ENCODE results near the gene VAV3. TPM values are rescaled to one million over a fixed set of nuclear protein-coding genes. Genes with fewer than 3 reads are reported as not detected.
"Not testable (repeated sequence)": the region's sequence is repeated elsewhere in the genome, so short reads cannot be mapped to it uniquely, and the experiment has no call there.

The VAV3 gene
- total RNA-seq, 1 donor from 2014 or later: 12.3 TPM

DNA sequence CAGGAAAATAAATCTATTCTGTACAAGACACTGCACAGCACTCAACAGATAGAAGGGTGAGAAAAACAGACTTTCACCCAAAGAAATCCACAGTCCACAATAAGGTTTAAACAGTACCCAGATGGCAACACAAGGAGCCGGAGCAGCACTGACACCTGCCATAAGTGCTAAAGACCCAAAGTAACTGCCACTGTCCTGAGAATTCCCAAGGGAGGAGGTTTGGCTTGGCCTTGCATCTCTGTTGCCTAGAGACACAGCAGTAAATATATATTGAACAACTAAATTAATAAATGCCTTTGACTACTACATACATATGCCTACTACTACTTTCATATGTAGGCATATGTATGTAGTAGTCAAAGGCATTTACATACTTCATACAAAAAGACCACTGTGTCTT lies 68.0 kb downstream of the VAV3 start:
- no peaks in the 10 kb centered on the region for H3K27me3 Mint-ChIP-seq
- no peak overlapping the region for H3K27ac Mint-ChIP-seq
- H3K4me3 Mint-ChIP-seq: no peak overlapping the region
- TF ChIP-seq, protein P1, sequence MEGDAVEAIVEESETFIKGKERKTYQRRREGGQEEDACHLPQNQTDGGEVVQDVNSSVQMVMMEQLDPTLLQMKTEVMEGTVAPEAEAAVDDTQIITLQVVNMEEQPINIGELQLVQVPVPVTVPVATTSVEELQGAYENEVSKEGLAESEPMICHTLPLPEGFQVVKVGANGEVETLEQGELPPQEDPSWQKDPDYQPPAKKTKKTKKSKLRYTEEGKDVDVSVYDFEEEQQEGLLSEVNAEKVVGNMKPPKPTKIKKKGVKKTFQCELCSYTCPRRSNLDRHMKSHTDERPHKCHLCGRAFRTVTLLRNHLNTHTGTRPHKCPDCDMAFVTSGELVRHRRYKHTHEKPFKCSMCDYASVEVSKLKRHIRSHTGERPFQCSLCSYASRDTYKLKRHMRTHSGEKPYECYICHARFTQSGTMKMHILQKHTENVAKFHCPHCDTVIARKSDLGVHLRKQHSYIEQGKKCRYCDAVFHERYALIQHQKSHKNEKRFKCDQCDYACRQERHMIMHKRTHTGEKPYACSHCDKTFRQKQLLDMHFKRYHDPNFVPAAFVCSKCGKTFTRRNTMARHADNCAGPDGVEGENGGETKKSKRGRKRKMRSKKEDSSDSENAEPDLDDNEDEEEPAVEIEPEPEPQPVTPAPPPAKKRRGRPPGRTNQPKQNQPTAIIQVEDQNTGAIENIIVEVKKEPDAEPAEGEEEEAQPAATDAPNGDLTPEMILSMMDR (conservative IDR thresholded peaks at IDR 0.05): no peak
- H3K9me3 Mint-ChIP-seq: no peaks in the 10 kb centered on the region
- H3K36me3 Mint-ChIP-seq: no peaks in the 10 kb centered on the region
- H3K4me1 Mint-ChIP-seq (ENCODE audit: unreplicated experiment): peaks cover 10% of the 10 kb centered on the region
- no peak for DNase-seq (ENCODE audit: extremely low spot score, unreplicated experiment)

DNA sequence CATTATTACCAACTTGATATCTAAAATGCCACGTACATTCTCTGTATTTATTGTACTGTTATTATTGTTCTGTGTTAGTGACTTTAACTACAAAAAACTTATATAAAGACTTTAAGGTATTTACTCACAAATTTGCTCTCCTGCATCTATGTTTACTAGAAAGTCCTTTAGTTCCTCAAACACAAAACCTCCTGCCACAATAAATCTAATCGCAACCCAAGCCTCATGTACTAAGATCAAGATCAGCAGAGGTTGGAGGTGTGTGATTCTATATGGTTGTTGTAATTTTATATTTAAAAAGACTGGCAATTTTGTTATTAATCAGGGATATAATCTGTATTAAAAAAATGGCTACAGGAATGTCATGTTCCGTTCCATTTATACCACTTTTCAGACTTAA lies 68.6 kb downstream of the VAV3 start:
- peaks cover 10% of the 10 kb centered on the region for H3K4me1 Mint-ChIP-seq (ENCODE audit: unreplicated experiment)
- no peak overlapping the region for H3K27ac Mint-ChIP-seq
- DNase-seq (ENCODE audit: extremely low spot score, unreplicated experiment): no peak
- H3K36me3 Mint-ChIP-seq: no peaks in the 10 kb centered on the region
- TF ChIP-seq, protein P1 (conservative IDR thresholded peaks at IDR 0.05): no peak
- no peaks in the 10 kb centered on the region for H3K27me3 Mint-ChIP-seq
- H3K9me3 Mint-ChIP-seq: no peaks in the 10 kb centered on the region
- H3K4me3 Mint-ChIP-seq: no peak overlapping the region

DNA sequence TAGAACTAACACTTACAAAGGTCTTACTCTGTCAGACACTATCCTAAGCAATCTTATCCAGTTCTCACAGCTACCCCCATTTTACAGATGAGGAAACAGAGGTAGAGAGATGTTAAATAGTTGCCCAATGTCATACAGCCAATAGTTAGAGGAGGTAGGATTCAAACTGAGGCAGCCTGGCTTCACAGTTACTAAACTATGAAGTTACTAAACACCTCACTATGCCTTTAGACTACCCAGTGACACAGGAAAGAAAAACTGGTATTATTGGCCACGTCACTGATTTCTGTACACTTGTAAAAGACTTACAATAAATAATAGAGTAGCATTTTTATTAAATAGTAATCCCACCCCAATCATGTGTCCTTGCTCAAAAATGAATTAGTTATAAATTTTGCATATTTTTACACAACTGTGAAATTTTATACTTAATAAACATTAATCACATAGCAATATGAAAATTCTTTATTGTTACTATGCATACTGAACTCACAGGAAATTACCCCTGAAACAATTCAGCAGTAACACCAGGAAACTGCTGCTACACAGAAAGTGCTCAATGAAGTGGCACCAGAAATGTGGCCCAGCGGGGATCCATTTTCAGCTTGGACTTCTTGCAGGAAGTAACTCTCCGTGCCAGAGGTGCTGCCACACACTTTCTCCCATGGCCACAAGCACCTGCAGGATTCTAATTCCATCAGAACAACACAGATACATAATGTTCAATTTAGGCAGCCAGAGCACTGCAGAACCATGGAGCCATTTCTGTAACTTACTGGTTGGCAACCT lies 69.4 kb downstream of the VAV3 start:
- Mint-ChIP-seq H3K4me1 (ENCODE audit: unreplicated experiment) (peaks cover 10% of the 10 kb centered on the region), H3K27me3 (no peaks in the 10 kb centered on the region), H3K9me3 (no peaks in the 10 kb centered on the region), H3K36me3 (no peaks in the 10 kb centered on the region), H3K27ac (no peak overlapping the region), H3K4me3 (no peak overlapping the region)
- no peak for DNase-seq (ENCODE audit: extremely low spot score, unreplicated experiment)
- TF ChIP-seq, protein P1 (conservative IDR thresholded peaks at IDR 0.05): no peak

DNA sequence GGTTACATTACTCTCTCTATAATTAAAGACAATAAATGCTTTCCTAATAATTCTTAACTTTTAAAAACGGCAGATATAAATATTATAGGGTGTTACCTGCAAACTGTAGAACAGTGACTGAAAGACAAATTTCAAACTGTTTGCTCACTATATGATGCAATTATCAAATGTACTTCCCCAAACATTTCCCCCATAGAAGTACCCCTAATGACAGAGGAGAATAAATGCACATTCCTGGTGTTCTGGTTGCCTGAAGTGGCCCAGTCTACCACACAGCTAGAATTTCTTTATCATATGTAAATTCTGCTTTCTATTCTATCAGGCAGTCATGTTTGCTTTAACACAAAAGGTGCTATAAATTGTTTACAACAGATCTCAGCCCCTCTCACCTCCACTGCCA lies 70.4 kb downstream of the VAV3 start:
- TF ChIP-seq, protein P1 (conservative IDR thresholded peaks at IDR 0.05): no peak
- peaks cover 5% of the 10 kb centered on the region for H3K4me1 Mint-ChIP-seq (ENCODE audit: unreplicated experiment)
- H3K27me3 Mint-ChIP-seq: no peaks in the 10 kb centered on the region
- H3K27ac Mint-ChIP-seq: no peak overlapping the region
- no peak for DNase-seq (ENCODE audit: extremely low spot score, unreplicated experiment)
- H3K4me3 Mint-ChIP-seq: no peak overlapping the region
- no peaks in the 10 kb centered on the region for H3K9me3 Mint-ChIP-seq
- H3K36me3 Mint-ChIP-seq: no peaks in the 10 kb centered on the region

DNA sequence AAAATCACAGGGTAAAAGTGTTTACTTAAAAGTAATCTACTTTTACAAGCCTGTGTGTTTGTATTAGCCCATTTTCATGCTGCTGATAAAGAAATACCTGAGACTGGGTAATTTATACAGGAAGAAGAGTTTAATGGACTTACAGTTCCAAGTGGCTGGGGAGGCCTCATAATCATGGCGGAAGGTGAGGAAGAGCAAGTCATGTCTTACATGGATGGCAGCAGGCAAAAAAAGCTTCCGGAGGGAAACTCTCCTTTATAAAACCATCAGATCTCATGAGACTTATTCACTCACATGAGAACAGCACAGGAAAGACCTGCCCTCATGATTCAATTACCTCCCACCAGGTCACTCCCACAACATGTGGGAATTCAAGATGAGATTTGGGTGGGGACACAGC lies 71.6 kb downstream of the VAV3 start:
- H3K27ac Mint-ChIP-seq; DNase-seq (ENCODE audit: extremely low spot score, unreplicated experiment); H3K4me3 Mint-ChIP-seq; H3K27me3 Mint-ChIP-seq; H3K9me3 Mint-ChIP-seq; H3K36me3 Mint-ChIP-seq; H3K4me1 Mint-ChIP-seq (ENCODE audit: unreplicated experiment): not testable (repeated sequence)

DNA sequence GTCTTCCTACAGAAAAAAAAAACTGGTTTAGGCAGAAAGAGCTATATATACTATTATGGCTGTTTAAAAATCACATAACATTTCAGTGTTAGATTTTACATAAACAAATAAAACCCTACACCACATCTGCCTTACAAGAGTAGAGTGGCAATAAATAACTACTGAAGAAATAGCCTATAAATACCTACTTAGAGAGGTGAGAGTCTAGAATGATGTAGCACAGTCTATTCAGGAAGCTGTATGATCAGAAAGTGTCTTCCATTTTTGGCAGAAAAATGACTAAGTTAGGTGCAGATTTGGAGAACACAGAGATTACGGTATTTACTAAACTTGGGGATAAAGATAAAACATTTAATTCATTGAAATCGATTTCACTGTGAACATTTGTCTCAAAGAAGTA lies 75.5 kb downstream of the VAV3 start:
- no peak for DNase-seq (ENCODE audit: extremely low spot score, unreplicated experiment)
- Mint-ChIP-seq H3K9me3 (no peaks in the 10 kb centered on the region), H3K4me3 (no peak overlapping the region), H3K27me3 (no peaks in the 10 kb centered on the region), H3K36me3 (no peaks in the 10 kb centered on the region), H3K27ac (no peak overlapping the region), H3K4me1 (ENCODE audit: unreplicated experiment) (no peaks in the 10 kb centered on the region)
- TF ChIP-seq, protein P1 (conservative IDR thresholded peaks at IDR 0.05): no peak
